ENCODE measurements around the gene SLC51A. TPM values are rescaled to one million over a fixed set of nuclear protein-coding genes. Genes with fewer than 3 reads are reported as not detected.

Gene SLC51A
- total and polyA plus RNA-seq, 4 donors: 0.33 to 15.4 (median 4.6) TPM

- no peak for DNase-seq (ENCODE audit: low read depth in 4 of 6, low spot score in 6 of 6)
- no peak overlapping the region for H3K4me3 ChIP-seq (ENCODE audit: low read depth, low read length)
- 100% methylated on average over 1 of the region's 4 CpGs for WGBS (ENCODE audit: insufficient coverage)
- H3K4me1 ChIP-seq (ENCODE audit: control insufficient read depth, insufficient read depth, low read length): no peaks in the 10 kb centered on the region
- H3K27ac ChIP-seq (ENCODE audit: low read depth, low read length): no peak overlapping the region
- H3K9me3 ChIP-seq (ENCODE audit: control insufficient read depth, insufficient read depth, low read length): no peaks in the 10 kb centered on the region
- peaks cover 26% of the 10 kb centered on the region for H3K36me3 ChIP-seq (ENCODE audit: control insufficient read depth, insufficient read depth, low read length)
- H3K27me3 ChIP-seq (ENCODE audit: control insufficient read depth, insufficient read depth, low read length): no peaks in the 10 kb centered on the region
These were observed 44.5 kb downstream of the SLC51A start for GRCh38 chr3:196260784-196261183.

DNA sequence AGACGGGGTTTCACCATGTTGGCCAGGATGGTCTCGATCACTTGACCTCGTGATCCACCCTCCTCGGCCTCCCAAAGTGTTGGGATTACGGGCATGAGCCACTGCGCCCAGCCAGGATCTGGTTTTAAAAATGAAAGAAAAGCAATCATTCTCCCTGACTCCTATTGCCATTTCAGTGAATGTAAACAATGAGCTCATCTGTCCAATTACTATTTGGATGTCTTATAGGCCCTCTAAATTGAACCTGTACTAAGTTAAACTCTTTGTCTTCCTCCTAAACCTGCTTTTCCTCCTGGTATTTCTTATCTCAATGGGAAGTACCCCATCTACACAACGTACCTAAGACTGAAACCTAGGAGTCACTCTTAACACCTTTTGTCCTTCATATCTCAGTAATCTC is 47.5 kb downstream of the SLC51A start:
- no peaks in the 10 kb centered on the region for H3K4me1 ChIP-seq (ENCODE audit: control insufficient read depth, insufficient read depth, low read length)
- H3K9me3 ChIP-seq (ENCODE audit: control insufficient read depth, insufficient read depth, low read length): no peaks in the 10 kb centered on the region
- H3K27ac ChIP-seq (ENCODE audit: low read depth, low read length): no peak overlapping the region
- WGBS (ENCODE audit: insufficient coverage): 100% methylated on average over 2 of the region's 7 CpGs
- H3K27me3 ChIP-seq (ENCODE audit: control insufficient read depth, insufficient read depth, low read length): no peaks in the 10 kb centered on the region
- peaks cover 42% of the 10 kb centered on the region for H3K36me3 ChIP-seq (ENCODE audit: control insufficient read depth, insufficient read depth, low read length)
- no peak overlapping the region for H3K4me3 ChIP-seq (ENCODE audit: low read depth, low read length)
- no peak for DNase-seq (ENCODE audit: low read depth in 4 of 6, low spot score in 6 of 6)

- no peaks in the 10 kb centered on the region for H3K4me1 ChIP-seq (ENCODE audit: control insufficient read depth, insufficient read depth, low read length)
- H3K27ac ChIP-seq (ENCODE audit: low read depth, low read length): no peak overlapping the region
- 88% methylated on average over 4 of the region's 9 CpGs for WGBS (ENCODE audit: insufficient coverage)
- peaks cover 48% of the 10 kb centered on the region for H3K36me3 ChIP-seq (ENCODE audit: control insufficient read depth, insufficient read depth, low read length)
- no peak overlapping the region for H3K4me3 ChIP-seq (ENCODE audit: low read depth, low read length)
- H3K9me3 ChIP-seq (ENCODE audit: control insufficient read depth, insufficient read depth, low read length): peaks cover 3% of the 10 kb centered on the region
- DNase-seq (ENCODE audit: low read depth in 4 of 6, low spot score in 6 of 6): no peak
- H3K27me3 ChIP-seq (ENCODE audit: control insufficient read depth, insufficient read depth, low read length): no peaks in the 10 kb centered on the region
These were observed 52.2 kb downstream of the SLC51A start for GRCh38 chr3:196268284-196269163.

DNA sequence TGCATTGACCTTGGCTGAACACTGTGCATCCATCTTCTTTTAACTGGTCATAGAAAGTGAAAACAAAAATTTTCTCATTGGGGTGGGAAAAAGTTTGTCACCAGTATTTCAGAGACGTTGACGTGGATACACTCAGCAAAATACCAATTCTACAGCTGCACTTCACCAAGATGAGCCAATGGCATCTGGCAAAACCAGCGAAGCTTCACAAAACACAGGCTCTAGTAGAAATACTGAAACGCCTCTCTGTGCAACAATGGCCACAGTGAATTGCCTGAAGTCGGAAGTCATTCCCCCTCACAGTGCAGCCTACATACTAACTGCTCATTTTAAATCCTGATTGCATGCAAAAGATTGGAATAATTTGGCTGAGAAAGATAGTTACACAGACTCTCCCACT is 54.2 kb downstream of the SLC51A start:
- no peak for DNase-seq (ENCODE audit: low read depth in 4 of 6, low spot score in 6 of 6)
- peaks cover 48% of the 10 kb centered on the region for H3K36me3 ChIP-seq (ENCODE audit: control insufficient read depth, insufficient read depth, low read length)
- 68% methylated on average over 4 of the region's 5 CpGs for WGBS (ENCODE audit: insufficient coverage)
- no peaks in the 10 kb centered on the region for H3K4me1 ChIP-seq (ENCODE audit: control insufficient read depth, insufficient read depth, low read length)
- no peak overlapping the region for H3K4me3 ChIP-seq (ENCODE audit: low read depth, low read length)
- no peak overlapping the region for H3K27ac ChIP-seq (ENCODE audit: low read depth, low read length)
- H3K9me3 ChIP-seq (ENCODE audit: control insufficient read depth, insufficient read depth, low read length): peaks cover 3% of the 10 kb centered on the region
- no peaks in the 10 kb centered on the region for H3K27me3 ChIP-seq (ENCODE audit: control insufficient read depth, insufficient read depth, low read length)

DNA sequence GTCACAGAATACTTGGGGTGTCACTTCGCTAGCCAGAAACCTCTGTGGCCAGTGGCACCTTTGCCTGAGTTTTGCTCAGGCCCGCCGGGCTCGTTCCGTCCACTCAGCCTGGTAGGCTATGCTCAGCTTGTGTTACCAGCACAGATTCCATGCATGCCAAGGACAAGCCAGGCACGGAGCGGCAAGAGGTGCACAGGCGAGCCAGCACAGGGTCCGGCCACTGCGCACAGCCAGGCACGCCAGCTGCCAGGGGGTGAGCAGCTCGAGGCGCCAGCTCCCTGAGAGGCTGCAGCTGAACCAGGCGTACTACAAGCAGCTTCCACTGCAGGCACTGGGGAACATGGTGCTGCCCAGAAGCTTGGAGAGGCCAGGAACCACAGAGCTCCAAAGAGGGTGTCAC is 56.5 kb downstream of the SLC51A start:
- H3K27me3 ChIP-seq (ENCODE audit: control insufficient read depth, insufficient read depth, low read length): no peaks in the 10 kb centered on the region
- no peaks in the 10 kb centered on the region for H3K4me1 ChIP-seq (ENCODE audit: control insufficient read depth, insufficient read depth, low read length)
- H3K27ac ChIP-seq (ENCODE audit: low read depth, low read length): no peak overlapping the region
- H3K36me3 ChIP-seq (ENCODE audit: control insufficient read depth, insufficient read depth, low read length): peaks cover 29% of the 10 kb centered on the region
- no peak for DNase-seq (ENCODE audit: low read depth in 4 of 6, low spot score in 6 of 6)
- no peak overlapping the region for H3K4me3 ChIP-seq (ENCODE audit: low read depth, low read length)
- WGBS (ENCODE audit: insufficient coverage): 98% methylated on average over 14 of the region's 14 CpGs
- H3K9me3 ChIP-seq (ENCODE audit: control insufficient read depth, insufficient read depth, low read length): peaks cover 3% of the 10 kb centered on the region

DNA sequence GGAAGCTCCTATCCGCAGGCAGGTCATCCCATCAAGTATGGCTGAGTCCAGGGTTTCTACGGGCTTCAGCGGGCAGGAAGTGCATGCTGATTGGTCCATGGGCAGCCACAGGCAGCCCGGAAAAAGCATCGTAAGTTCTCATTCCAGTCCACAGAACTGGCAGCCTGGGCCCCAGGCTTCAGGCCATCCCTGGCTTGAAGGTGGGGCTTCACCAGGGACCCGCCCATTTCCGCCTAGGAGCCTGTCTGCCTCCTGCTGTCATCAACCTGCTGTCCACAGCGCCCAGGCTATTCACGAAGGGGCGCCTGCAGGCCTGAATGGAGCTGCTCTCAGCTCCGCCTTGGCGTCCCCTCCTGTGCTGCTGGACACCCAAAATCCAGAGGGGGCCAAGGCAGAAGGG is 57.3 kb downstream of the SLC51A start:
- Histone ChIP-seq H3K4me3 (ENCODE audit: low read depth, low read length) (no peak overlapping the region), H3K4me1 (ENCODE audit: control insufficient read depth, insufficient read depth, low read length) (no peaks in the 10 kb centered on the region), H3K36me3 (ENCODE audit: control insufficient read depth, insufficient read depth, low read length) (peaks cover 24% of the 10 kb centered on the region), H3K27me3 (ENCODE audit: control insufficient read depth, insufficient read depth, low read length) (no peaks in the 10 kb centered on the region), H3K9me3 (ENCODE audit: control insufficient read depth, insufficient read depth, low read length) (peaks cover 3% of the 10 kb centered on the region), H3K27ac (ENCODE audit: low read depth, low read length) (no peak overlapping the region)
- DNase-seq (ENCODE audit: low read depth in 4 of 6, low spot score in 6 of 6): no peak
- WGBS (ENCODE audit: insufficient coverage): 97% methylated on average over 12 of the region's 12 CpGs

DNA sequence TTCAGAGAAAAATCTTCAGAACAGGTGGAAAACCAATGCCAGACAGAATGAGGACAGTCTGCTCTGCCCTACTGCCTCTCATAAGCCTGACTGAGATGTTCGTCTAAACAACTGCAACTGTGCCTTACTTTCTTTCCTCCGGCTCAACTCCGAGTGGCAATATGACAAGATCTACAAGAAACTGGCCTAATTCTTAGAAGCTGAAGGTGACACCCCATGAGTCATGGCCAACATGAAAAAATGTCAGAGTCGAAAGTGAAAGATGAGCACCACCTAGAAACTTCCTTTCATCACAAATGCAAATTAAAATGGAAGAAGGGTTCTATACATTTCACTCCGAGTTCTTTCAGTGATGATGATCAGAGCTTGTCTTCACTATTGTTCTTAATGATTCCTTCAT is 58.3 kb downstream of the SLC51A start:
- Histone ChIP-seq H3K4me1 (ENCODE audit: control insufficient read depth, insufficient read depth, low read length) (no peaks in the 10 kb centered on the region), H3K27ac (ENCODE audit: low read depth, low read length) (no peak overlapping the region), H3K4me3 (ENCODE audit: low read depth, low read length) (no peak overlapping the region), H3K36me3 (ENCODE audit: control insufficient read depth, insufficient read depth, low read length) (peaks cover 23% of the 10 kb centered on the region), H3K27me3 (ENCODE audit: control insufficient read depth, insufficient read depth, low read length) (no peaks in the 10 kb centered on the region), H3K9me3 (ENCODE audit: control insufficient read depth, insufficient read depth, low read length) (peaks cover 3% of the 10 kb centered on the region)
- DNase-seq (ENCODE audit: low read depth in 4 of 6, low spot score in 6 of 6): no peak
- 100% methylated on average over 3 of the region's 5 CpGs for WGBS (ENCODE audit: insufficient coverage)

DNA sequence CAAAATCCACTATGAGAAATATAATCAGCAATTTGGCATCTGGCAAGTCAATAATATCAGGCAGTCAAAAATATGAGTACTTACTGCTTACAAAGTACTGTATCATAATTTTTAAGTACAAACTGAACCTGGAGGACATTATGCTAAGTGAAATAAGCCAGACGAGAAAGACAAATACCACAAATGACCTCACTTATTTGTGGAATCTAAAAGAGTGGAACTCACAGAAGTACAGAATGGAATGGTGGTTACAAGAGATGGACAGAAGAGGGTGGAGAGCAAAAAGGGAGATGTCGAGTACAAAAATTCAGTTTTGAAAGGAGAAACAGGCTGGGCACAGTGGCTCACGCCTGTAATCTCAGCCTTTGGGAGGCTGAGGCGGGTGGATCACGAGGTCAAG is 58.8 kb downstream of the SLC51A start:
- Histone ChIP-seq H3K9me3 (ENCODE audit: control insufficient read depth, insufficient read depth, low read length) (peaks cover 3% of the 10 kb centered on the region), H3K27me3 (ENCODE audit: control insufficient read depth, insufficient read depth, low read length) (no peaks in the 10 kb centered on the region), H3K4me1 (ENCODE audit: control insufficient read depth, insufficient read depth, low read length) (no peaks in the 10 kb centered on the region), H3K4me3 (ENCODE audit: low read depth, low read length) (no peak overlapping the region), H3K36me3 (ENCODE audit: control insufficient read depth, insufficient read depth, low read length) (peaks cover 18% of the 10 kb centered on the region), H3K27ac (ENCODE audit: low read depth, low read length) (no peak overlapping the region)
- whole genome bisulfite sequencing (ENCODE audit: insufficient coverage): 92% methylated on average over 2 of the region's 5 CpGs
- DNase-seq (ENCODE audit: low read depth in 4 of 6, low spot score in 6 of 6): no peak

- no peak for DNase-seq (ENCODE audit: low read depth in 4 of 6, low spot score in 6 of 6)
- no peak overlapping the region for H3K27ac ChIP-seq (ENCODE audit: low read depth, low read length)
These were observed 64.5 kb downstream of the SLC51A start for GRCh38 chr3:196280689-196281440.

More at GRCh38 chr3:196280689-196281440, 64.5 kb downstream of the SLC51A start:
- WGBS (ENCODE audit: insufficient coverage): 96% methylated on average over 5 of the region's 7 CpGs
- Histone ChIP-seq H3K27me3 (ENCODE audit: control insufficient read depth, insufficient read depth, low read length) (no peaks in the 10 kb centered on the region), H3K4me3 (ENCODE audit: low read depth, low read length) (no peak overlapping the region), H3K9me3 (ENCODE audit: control insufficient read depth, insufficient read depth, low read length) (no peaks in the 10 kb centered on the region), H3K36me3 (ENCODE audit: control insufficient read depth, insufficient read depth, low read length) (no peaks in the 10 kb centered on the region), H3K4me1 (ENCODE audit: control insufficient read depth, insufficient read depth, low read length) (peaks cover under 1% of the 10 kb centered on the region)

Measured in spinal cord (tissue), 10 donors.